Activated T-cell treated with anti-CD3 and anti-CD28 coated beads, Interleukin-2, amount 50 U/mL, for 1 hour (primary cell): ENCODE measurements around the gene DNAH6.
A peak's percentile ranks its signal among the peaks of the same experiment; 100 is the strongest.
"Not testable (repeated sequence)": the region's sequence is repeated elsewhere in the genome, so short reads cannot be mapped to it uniquely, and the experiment has no call there.

ENCODE experiments used
- DNase-seq: peaks from one replicate; pipeline ENCODE4 v3.0.0-alpha.2; 2020

Gene DNAH6

GRCh38 chr2:84768840-84769239, 252.5 kb downstream of the DNAH6 start:
- no peak for DNase-seq

- DNase-seq: no peak
Measured at GRCh38 chr2:84770280-84770679, 254.0 kb downstream of the DNAH6 start.

GRCh38 chr2:84771251-84771650, 255.0 kb downstream of the DNAH6 start:
- no peak for DNase-seq

- not testable (repeated sequence) for DNase-seq
Measured at GRCh38 chr2:84773562-84773961, 257.3 kb downstream of the DNAH6 start.

- no peak for DNase-seq
Measured at GRCh38 chr2:84776011-84776410, 259.7 kb downstream of the DNAH6 start.

- DNase-seq: no peak
Measured at GRCh38 chr2:84778911-84779690, 262.8 kb downstream of the DNAH6 start.

GRCh38 chr2:84779781-84780180, 263.5 kb downstream of the DNAH6 start:
- no peak for DNase-seq

- peak; percentile 44 for DNase-seq
Measured at GRCh38 chr2:84781942-84782716, 265.8 kb downstream of the DNAH6 start.

GRCh38 chr2:84782717-84783442, 266.6 kb downstream of the DNAH6 start:
- no peak for DNase-seq

GRCh38 chr2:84785950-84786349, 269.7 kb downstream of the DNAH6 start:
- DNase-seq: no peak

GRCh38 chr2:84786601-84787000, 270.3 kb downstream of the DNAH6 start:
- no peak for DNase-seq

- no peak for DNase-seq
Measured at GRCh38 chr2:84788027-84788426, 271.7 kb downstream of the DNAH6 start.

- DNase-seq: no peak
Measured at GRCh38 chr2:84788498-84788897, 272.2 kb downstream of the DNAH6 start.

- DNase-seq: no peak
Measured at GRCh38 chr2:84792856-84793522, 276.7 kb downstream of the DNAH6 start.

GRCh38 chr2:84793641-84794040, 277.3 kb downstream of the DNAH6 start:
- DNase-seq: no peak

GRCh38 chr2:84796798-84797197, 280.5 kb downstream of the DNAH6 start:
- no peak for DNase-seq

GRCh38 chr2:84797271-84797670, 281.0 kb downstream of the DNAH6 start:
- DNase-seq: no peak

GRCh38 chr2:84799772-84800171, 283.5 kb downstream of the DNAH6 start:
- DNase-seq: no peak

GRCh38 chr2:84800194-84800805, 284.0 kb downstream of the DNAH6 start:
- no peak for DNase-seq

GRCh38 chr2:84801811-84802210, 285.5 kb downstream of the DNAH6 start:
- DNase-seq: no peak

GRCh38 chr2:84805250-84805958, 289.1 kb downstream of the DNAH6 start:
- no peak for DNase-seq

- DNase-seq: no peak
Measured at GRCh38 chr2:84807063-84807485, 290.8 kb downstream of the DNAH6 start.
